Fibroblast of gingiva (primary cell): ENCODE data around the gene FARP1.

Experiments
- DNase-seq: peaks from one replicate; pipeline ENCODE4 v3.0.0-alpha.2; 2011; ENCODE audit warnings: low read depth

The FARP1 gene

GRCh38 chr13:98335721-98336120 lies 192.8 kb downstream of the FARP1 start:
- no peak for DNase-seq

- no peak for DNase-seq
Measured at GRCh38 chr13:98338310-98338709, 195.4 kb downstream of the FARP1 start.

GRCh38 chr13:98339684-98340425 lies 197.0 kb downstream of the FARP1 start:
- DNase-seq = no peak

GRCh38 chr13:98342953-98343352 lies 200.1 kb downstream of the FARP1 start:
- DNase-seq = no peak

GRCh38 chr13:98343461-98343860 lies 200.6 kb downstream of the FARP1 start:
- DNase-seq = no peak

GRCh38 chr13:98344392-98344791 lies 201.5 kb downstream of the FARP1 start:
- DNase-seq = no peak

GRCh38 chr13:98345107-98345935 lies 202.4 kb downstream of the FARP1 start:
- no peak for DNase-seq

- DNase-seq = no peak
Measured at GRCh38 chr13:98346904-98347636, 204.2 kb downstream of the FARP1 start.

GRCh38 chr13:98347756-98348155 lies 204.9 kb downstream of the FARP1 start:
- DNase-seq = no peak

- no peak for DNase-seq
Measured at GRCh38 chr13:98348466-98349200, 205.7 kb downstream of the FARP1 start.

GRCh38 chr13:98349731-98350305 lies 206.9 kb downstream of the FARP1 start:
- DNase-seq = no peak

- no peak for DNase-seq
Measured at GRCh38 chr13:98350746-98351330, 207.9 kb downstream of the FARP1 start.

- no peak for DNase-seq
Measured at GRCh38 chr13:98351636-98352035, 208.7 kb downstream of the FARP1 start.

GRCh38 chr13:98352226-98352625 lies 209.3 kb downstream of the FARP1 start:
- no peak for DNase-seq

- DNase-seq = no peak
Measured at GRCh38 chr13:98353750-98354149, 210.9 kb downstream of the FARP1 start.

GRCh38 chr13:98358937-98359336 lies 216.0 kb downstream of the FARP1 start:
- no peak for DNase-seq

- no peak for DNase-seq
Measured at GRCh38 chr13:98360545-98360944, 217.7 kb downstream of the FARP1 start.

- no peak for DNase-seq
Measured at GRCh38 chr13:98363326-98363725, 220.4 kb downstream of the FARP1 start.

- no peak for DNase-seq
Measured at GRCh38 chr13:98364179-98364578, 221.3 kb downstream of the FARP1 start.

- no peak for DNase-seq
Measured at GRCh38 chr13:98364647-98365046, 221.8 kb downstream of the FARP1 start.

GRCh38 chr13:98365302-98365701 lies 222.4 kb downstream of the FARP1 start:
- DNase-seq = no peak
